ENCODE data around the gene ZNF385D.

ZNF385D gene

DNA sequence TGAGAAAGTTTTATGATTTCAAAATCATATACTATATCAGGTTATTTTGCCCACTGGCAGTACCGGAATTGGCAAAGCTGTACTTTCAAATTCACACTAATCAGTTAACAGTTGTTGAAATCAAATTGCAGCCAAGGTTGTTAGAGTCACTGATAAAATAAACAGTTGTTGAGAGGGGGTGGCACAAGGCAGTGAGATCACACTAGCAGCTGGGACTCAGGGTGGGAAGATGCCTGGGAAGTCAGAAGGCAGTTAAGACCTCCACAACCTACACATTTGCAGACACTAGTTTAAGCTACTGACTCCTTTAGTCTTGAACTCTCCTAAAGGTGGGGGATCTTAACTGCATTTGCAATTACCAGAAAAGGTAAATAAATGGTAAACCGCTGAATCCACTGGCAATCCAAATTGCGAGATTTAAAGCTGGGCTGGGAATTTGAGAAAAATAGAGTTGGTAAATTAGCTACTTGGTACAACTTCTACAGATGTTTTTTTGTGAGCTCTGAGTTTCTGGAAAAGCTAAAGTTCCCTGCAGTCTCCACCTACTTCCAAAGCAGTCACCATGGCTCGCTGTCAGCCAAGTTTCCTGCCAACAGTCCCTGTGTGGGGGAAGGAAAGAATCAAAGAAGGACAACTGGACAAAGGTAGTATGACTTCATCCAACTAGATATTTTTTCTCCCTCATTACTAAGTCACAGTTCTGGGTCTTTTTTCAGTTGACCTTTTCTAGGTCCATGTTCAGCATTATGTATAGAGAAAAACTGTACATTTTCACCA is 105.7 kb downstream of the ZNF385D start:
- DNase-seq: no peak

DNA sequence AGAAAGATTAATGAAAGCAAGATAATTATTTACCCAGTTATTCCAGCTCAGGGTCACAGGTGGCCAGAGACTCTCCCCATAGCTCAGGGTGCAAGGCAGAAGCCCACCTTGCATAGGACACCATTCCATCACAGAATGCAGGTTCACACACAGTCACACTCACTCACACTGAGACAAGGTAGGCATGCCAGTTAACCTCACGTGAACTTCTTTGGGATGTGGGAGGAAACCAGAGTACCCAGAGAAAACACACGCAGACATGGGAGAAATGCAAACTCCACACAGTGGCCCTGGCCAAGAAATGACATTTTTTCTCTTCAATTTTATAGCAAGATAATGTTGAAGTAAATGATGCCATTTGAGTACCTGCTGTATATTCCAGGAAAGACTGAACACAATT is 106.7 kb downstream of the ZNF385D start:
- POLR2A ChIA-PET: no interaction called here
- WGBS (ENCODE audit: insufficient coverage): 100% methylated on average over 1 of the region's 2 CpGs
- H3K4me1 ChIP-seq (ENCODE audit: control extremely low read depth in 1 of 4, control insufficient read depth in 4 of 4, insufficient read depth in 4 of 4, low read length in 3 of 4): no peaks in the 10 kb centered on the region

More for the DNA sequence above, 105.7 kb downstream of the ZNF385D start:
- Histone ChIP-seq H3K4me3 (ENCODE audit: control insufficient read depth in 1 of 7, extremely low read depth in 1 of 7, insufficient read depth in 4 of 7, low read depth in 2 of 7, low read length in 6 of 7) (no peak overlapping the region), H3K4me1 (ENCODE audit: control extremely low read depth in 1 of 4, control insufficient read depth in 4 of 4, insufficient read depth in 4 of 4, low read length in 3 of 4) (no peaks in the 10 kb centered on the region), H3K36me3 (ENCODE audit: control insufficient read depth in 4 of 4, insufficient read depth in 4 of 4, low read length in 3 of 4) (no peaks in the 10 kb centered on the region), H3K27ac (ENCODE audit: insufficient read depth in 1 of 2, low read depth in 1 of 2, low read length in 2 of 2, poor library complexity in 1 of 2, severe bottlenecking in 2 of 2) (no peak overlapping the region), H3K27me3 (replicated peaks in 2 of 5; ENCODE audit: control insufficient read depth in 4 of 5, insufficient read depth in 5 of 5, low read length in 4 of 5) (no peaks in the 10 kb centered on the region), H3K9me3 (ENCODE audit: control extremely low read depth in 1 of 5, control insufficient read depth in 4 of 5, insufficient read depth in 2 of 5, low read depth in 1 of 5, low read length in 4 of 5) (peaks cover 0 to 6% (median 0%) of the 10 kb centered on the region in 5 experiments)
- ChIA-PET POLR2A (no interaction called here), CTCF (no interaction called here)
- 100% methylated on average over 1 of the region's 4 CpGs for WGBS (ENCODE audit: insufficient coverage)

DNA sequence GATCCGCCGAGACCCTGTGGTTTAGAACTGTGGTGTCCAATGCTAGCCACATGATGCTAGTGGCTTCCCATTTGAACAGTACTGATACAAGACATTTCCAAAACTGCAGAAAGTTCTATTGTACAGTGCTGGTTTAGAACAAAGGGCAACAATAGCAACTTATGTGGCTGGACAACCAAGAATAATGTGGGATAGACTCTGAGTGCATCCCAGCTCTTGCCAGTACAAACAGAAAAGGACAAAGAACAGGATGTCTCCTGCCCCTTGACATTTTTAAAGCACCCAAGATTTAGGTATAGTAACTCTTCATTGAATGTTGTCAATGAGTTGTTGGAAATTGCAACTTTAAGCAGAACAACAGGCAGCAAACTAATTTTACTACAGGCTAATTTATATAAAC is 107.3 kb downstream of the ZNF385D start:
- no peaks in the 10 kb centered on the region for H3K4me1 ChIP-seq (ENCODE audit: control extremely low read depth in 1 of 4, control insufficient read depth in 4 of 4, insufficient read depth in 4 of 4, low read length in 3 of 4)
- ChIA-PET POLR2A (no interaction called here), CTCF (no interaction called here)
- WGBS (ENCODE audit: insufficient coverage): 80% methylated on average over 2 of the region's 2 CpGs
- H3K27ac ChIP-seq (ENCODE audit: insufficient read depth in 1 of 2, low read depth in 1 of 2, low read length in 2 of 2, poor library complexity in 1 of 2, severe bottlenecking in 2 of 2): no peak overlapping the region
- H3K36me3 ChIP-seq (ENCODE audit: control insufficient read depth in 4 of 4, insufficient read depth in 4 of 4, low read length in 3 of 4): no peaks in the 10 kb centered on the region
- H3K27me3 ChIP-seq (replicated peaks in 2 of 5; ENCODE audit: control insufficient read depth in 4 of 5, insufficient read depth in 5 of 5, low read length in 4 of 5): no peaks in the 10 kb centered on the region
- H3K4me3 ChIP-seq (ENCODE audit: control insufficient read depth in 1 of 7, extremely low read depth in 1 of 7, insufficient read depth in 4 of 7, low read depth in 2 of 7, low read length in 6 of 7): no peak overlapping the region
- H3K9me3 ChIP-seq (ENCODE audit: control extremely low read depth in 1 of 5, control insufficient read depth in 4 of 5, insufficient read depth in 2 of 5, low read depth in 1 of 5, low read length in 4 of 5): peaks cover 0 to 6% (median 0%) of the 10 kb centered on the region in 5 experiments
- no peak for DNase-seq

More for the DNA sequence above, 106.7 kb downstream of the ZNF385D start:
- Histone ChIP-seq H3K36me3 (ENCODE audit: control insufficient read depth in 4 of 4, insufficient read depth in 4 of 4, low read length in 3 of 4) (no peaks in the 10 kb centered on the region), H3K4me3 (ENCODE audit: control insufficient read depth in 1 of 7, extremely low read depth in 1 of 7, insufficient read depth in 4 of 7, low read depth in 2 of 7, low read length in 6 of 7) (no peak overlapping the region), H3K27me3 (replicated peaks in 2 of 5; ENCODE audit: control insufficient read depth in 4 of 5, insufficient read depth in 5 of 5, low read length in 4 of 5) (no peaks in the 10 kb centered on the region), H3K27ac (ENCODE audit: insufficient read depth in 1 of 2, low read depth in 1 of 2, low read length in 2 of 2, poor library complexity in 1 of 2, severe bottlenecking in 2 of 2) (no peak overlapping the region), H3K9me3 (ENCODE audit: control extremely low read depth in 1 of 5, control insufficient read depth in 4 of 5, insufficient read depth in 2 of 5, low read depth in 1 of 5, low read length in 4 of 5) (peaks cover 0 to 6% (median 0%) of the 10 kb centered on the region in 5 experiments)
- CTCF ChIA-PET: no interaction called here
- DNase-seq: no peak

DNA sequence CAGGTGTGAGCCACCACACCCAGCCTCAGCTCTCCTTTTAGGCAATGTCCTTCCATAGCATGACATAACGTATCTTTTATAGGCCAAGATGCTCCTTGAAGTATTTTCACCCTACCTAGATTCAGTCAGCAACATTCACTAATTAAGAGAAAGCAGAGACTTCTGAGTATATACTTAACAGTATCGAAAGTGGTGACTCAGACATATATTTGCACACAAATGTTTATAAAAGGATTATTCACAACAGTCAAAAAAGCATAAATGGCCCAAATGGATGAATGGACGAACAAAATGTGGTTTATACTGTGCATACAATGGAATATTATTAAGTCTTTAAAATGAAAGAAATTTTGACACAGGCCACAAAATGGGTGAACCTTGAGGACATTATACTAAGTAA is 108.6 kb downstream of the ZNF385D start:
- Histone ChIP-seq H3K36me3 (ENCODE audit: control insufficient read depth in 4 of 4, insufficient read depth in 4 of 4, low read length in 3 of 4) (no peaks in the 10 kb centered on the region), H3K27me3 (replicated peaks in 2 of 5; ENCODE audit: control insufficient read depth in 4 of 5, insufficient read depth in 5 of 5, low read length in 4 of 5) (no peaks in the 10 kb centered on the region), H3K4me1 (ENCODE audit: control extremely low read depth in 1 of 4, control insufficient read depth in 4 of 4, insufficient read depth in 4 of 4, low read length in 3 of 4) (no peaks in the 10 kb centered on the region), H3K4me3 (ENCODE audit: control insufficient read depth in 1 of 7, extremely low read depth in 1 of 7, insufficient read depth in 4 of 7, low read depth in 2 of 7, low read length in 6 of 7) (no peak overlapping the region), H3K27ac (ENCODE audit: insufficient read depth in 1 of 2, low read depth in 1 of 2, low read length in 2 of 2, poor library complexity in 1 of 2, severe bottlenecking in 2 of 2) (no peak overlapping the region), H3K9me3 (ENCODE audit: control extremely low read depth in 1 of 5, control insufficient read depth in 4 of 5, insufficient read depth in 2 of 5, low read depth in 1 of 5, low read length in 4 of 5) (peaks cover 0 to 6% (median 0%) of the 10 kb centered on the region in 5 experiments)
- no CpG with 5 or more reads among the region's 3 CpGs for WGBS (ENCODE audit: insufficient coverage)
- ChIA-PET POLR2A (no interaction called here), CTCF (no interaction called here)
- DNase-seq: no peak

DNA sequence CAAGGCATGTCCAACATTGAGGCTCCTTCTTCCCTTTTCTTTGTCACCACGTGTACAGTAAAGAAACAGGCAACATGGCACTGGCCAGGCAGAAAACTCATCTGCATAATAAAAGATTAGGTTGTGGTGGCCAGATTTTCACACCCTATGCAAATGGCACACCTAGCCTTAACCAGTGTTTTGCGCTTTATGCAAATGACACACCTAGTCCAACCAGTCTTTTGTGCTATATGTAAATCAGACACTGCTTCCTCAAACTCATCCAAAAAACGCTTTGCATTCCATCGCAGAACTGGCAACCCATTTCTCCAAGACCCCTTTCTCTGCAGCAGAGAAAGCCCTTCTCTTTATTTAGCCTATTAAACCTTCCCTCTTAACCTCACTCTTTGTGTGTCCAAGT is 109.1 kb downstream of the ZNF385D start:
- Histone ChIP-seq H3K9me3 (ENCODE audit: control extremely low read depth in 1 of 5, control insufficient read depth in 4 of 5, insufficient read depth in 2 of 5, low read depth in 1 of 5, low read length in 4 of 5) (peaks cover 0 to 6% (median 0%) of the 10 kb centered on the region in 5 experiments), H3K4me3 (ENCODE audit: control insufficient read depth in 1 of 7, extremely low read depth in 1 of 7, insufficient read depth in 4 of 7, low read depth in 2 of 7, low read length in 6 of 7) (no peak overlapping the region), H3K27ac (ENCODE audit: insufficient read depth in 1 of 2, low read depth in 1 of 2, low read length in 2 of 2, poor library complexity in 1 of 2, severe bottlenecking in 2 of 2) (no peak overlapping the region), H3K4me1 (ENCODE audit: control extremely low read depth in 1 of 4, control insufficient read depth in 4 of 4, insufficient read depth in 4 of 4, low read length in 3 of 4) (no peaks in the 10 kb centered on the region), H3K36me3 (ENCODE audit: control insufficient read depth in 4 of 4, insufficient read depth in 4 of 4, low read length in 3 of 4) (no peaks in the 10 kb centered on the region), H3K27me3 (replicated peaks in 2 of 5; ENCODE audit: control insufficient read depth in 4 of 5, insufficient read depth in 5 of 5, low read length in 4 of 5) (no peaks in the 10 kb centered on the region)
- POLR2A ChIA-PET: no interaction called here
- WGBS (ENCODE audit: insufficient coverage): 97% methylated on average over 3 of the region's 4 CpGs
- CTCF ChIA-PET: no interaction called here
- no peak for DNase-seq

DNA sequence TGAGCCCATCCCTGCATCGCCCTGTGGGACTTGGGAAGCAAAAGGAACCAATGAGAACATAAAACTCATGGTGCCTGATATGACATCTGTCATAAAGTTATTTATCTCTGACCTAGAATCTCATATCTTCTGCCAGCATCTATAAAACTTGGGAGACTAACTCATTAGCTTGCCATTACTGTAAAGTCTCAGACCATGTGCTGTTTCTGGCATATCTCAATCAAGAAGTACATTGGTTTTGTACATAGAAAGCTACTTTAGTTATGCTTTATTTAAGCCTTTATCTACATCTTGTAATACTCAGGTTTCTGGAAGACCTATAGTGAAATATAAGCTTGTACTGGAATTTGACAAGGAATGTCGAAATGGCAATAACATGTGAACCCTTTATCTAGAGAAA is 112.5 kb downstream of the ZNF385D start:
- H3K27ac ChIP-seq (ENCODE audit: insufficient read depth in 1 of 2, low read depth in 1 of 2, low read length in 2 of 2, poor library complexity in 1 of 2, severe bottlenecking in 2 of 2): no peak overlapping the region
- WGBS (ENCODE audit: insufficient coverage): 83% methylated on average over 1 of the region's 2 CpGs
- no peaks in the 10 kb centered on the region for H3K27me3 ChIP-seq (replicated peaks in 2 of 5; ENCODE audit: control insufficient read depth in 4 of 5, insufficient read depth in 5 of 5, low read length in 4 of 5)
- POLR2A ChIA-PET: interaction anchor here (0.6 kb wide), 1 partner anchor 1510 kb away, joined by 3 read pairs; no protein-coding TSS in a partner anchor
- no peak for DNase-seq
- peaks cover 0 to 6% (median 0%) of the 10 kb centered on the region in 5 experiments for H3K9me3 ChIP-seq (ENCODE audit: control extremely low read depth in 1 of 5, control insufficient read depth in 4 of 5, insufficient read depth in 2 of 5, low read depth in 1 of 5, low read length in 4 of 5)
- no peaks in the 10 kb centered on the region for H3K4me1 ChIP-seq (ENCODE audit: control extremely low read depth in 1 of 4, control insufficient read depth in 4 of 4, insufficient read depth in 4 of 4, low read length in 3 of 4)
- CTCF ChIA-PET: no interaction called here
- no peaks in the 10 kb centered on the region for H3K36me3 ChIP-seq (ENCODE audit: control insufficient read depth in 4 of 4, insufficient read depth in 4 of 4, low read length in 3 of 4)
- no peak overlapping the region for H3K4me3 ChIP-seq (ENCODE audit: control insufficient read depth in 1 of 7, extremely low read depth in 1 of 7, insufficient read depth in 4 of 7, low read depth in 2 of 7, low read length in 6 of 7)

DNA sequence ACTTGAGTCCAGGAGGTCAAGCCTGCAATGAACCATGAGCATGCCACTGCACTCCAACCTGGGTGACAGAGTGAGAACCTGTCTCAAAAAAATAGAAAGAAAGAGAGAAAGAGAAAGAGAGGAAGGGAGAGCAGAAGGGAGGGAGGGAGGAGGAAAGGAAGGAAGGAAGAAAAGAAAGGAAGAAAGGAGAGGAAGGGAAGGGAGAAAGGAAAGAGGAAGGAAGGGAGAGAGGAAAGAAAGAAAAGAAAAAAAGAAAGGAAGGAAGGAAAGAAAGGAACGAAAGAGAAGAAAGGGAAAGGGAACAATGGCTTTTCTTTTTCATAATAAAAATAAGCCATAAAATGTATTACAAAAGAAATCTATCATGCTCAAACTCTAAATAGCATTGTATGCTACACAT is 116.9 kb downstream of the ZNF385D start:
- no peaks in the 10 kb centered on the region for H3K9me3 ChIP-seq (ENCODE audit: control extremely low read depth in 1 of 5, control insufficient read depth in 4 of 5, insufficient read depth in 2 of 5, low read depth in 1 of 5, low read length in 4 of 5)
- no peaks in the 10 kb centered on the region for H3K4me1 ChIP-seq (ENCODE audit: control extremely low read depth in 1 of 4, control insufficient read depth in 4 of 4, insufficient read depth in 4 of 4, low read length in 3 of 4)
- CTCF ChIA-PET: no interaction called here
- no CpG with 5 or more reads among the region's 1 CpG for WGBS (ENCODE audit: insufficient coverage)
- POLR2A ChIA-PET: no interaction called here
- H3K27ac ChIP-seq (ENCODE audit: insufficient read depth in 1 of 2, low read depth in 1 of 2, low read length in 2 of 2, poor library complexity in 1 of 2, severe bottlenecking in 2 of 2): no peak overlapping the region
- H3K4me3 ChIP-seq (ENCODE audit: control insufficient read depth in 1 of 7, extremely low read depth in 1 of 7, insufficient read depth in 4 of 7, low read depth in 2 of 7, low read length in 6 of 7): no peak overlapping the region
- no peaks in the 10 kb centered on the region for H3K27me3 ChIP-seq (replicated peaks in 2 of 5; ENCODE audit: control insufficient read depth in 4 of 5, insufficient read depth in 5 of 5, low read length in 4 of 5)
- no peaks in the 10 kb centered on the region for H3K36me3 ChIP-seq (ENCODE audit: control insufficient read depth in 4 of 4, insufficient read depth in 4 of 4, low read length in 3 of 4)
- DNase-seq: no peak

All from common myeloid progenitor, CD34-positive (primary cell).